Measurements from ENCODE around the gene ATR.
A peak's percentile ranks its signal among the peaks of the same experiment; 100 is the strongest.

Gene ATR

DNA sequence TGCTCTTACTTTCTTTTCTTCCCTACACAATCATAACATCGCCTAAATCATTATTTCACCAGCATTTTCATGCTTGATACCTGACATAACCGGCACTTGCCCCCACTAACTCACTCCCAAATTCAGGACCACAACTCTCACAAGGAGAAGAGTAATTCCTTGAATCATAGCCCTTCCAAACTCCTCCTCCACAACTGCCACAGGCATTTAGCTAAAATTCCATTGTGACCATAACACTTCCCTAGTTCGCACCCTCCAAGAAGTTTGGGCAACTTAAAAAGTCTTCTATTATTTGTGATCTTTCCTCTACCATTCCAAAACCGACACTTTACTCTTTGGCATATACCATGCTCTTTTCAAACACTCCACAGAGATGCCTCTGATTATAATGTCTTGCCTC, 71.3 kb downstream of the ATR start:
- no peak for DNase-seq

DNA sequence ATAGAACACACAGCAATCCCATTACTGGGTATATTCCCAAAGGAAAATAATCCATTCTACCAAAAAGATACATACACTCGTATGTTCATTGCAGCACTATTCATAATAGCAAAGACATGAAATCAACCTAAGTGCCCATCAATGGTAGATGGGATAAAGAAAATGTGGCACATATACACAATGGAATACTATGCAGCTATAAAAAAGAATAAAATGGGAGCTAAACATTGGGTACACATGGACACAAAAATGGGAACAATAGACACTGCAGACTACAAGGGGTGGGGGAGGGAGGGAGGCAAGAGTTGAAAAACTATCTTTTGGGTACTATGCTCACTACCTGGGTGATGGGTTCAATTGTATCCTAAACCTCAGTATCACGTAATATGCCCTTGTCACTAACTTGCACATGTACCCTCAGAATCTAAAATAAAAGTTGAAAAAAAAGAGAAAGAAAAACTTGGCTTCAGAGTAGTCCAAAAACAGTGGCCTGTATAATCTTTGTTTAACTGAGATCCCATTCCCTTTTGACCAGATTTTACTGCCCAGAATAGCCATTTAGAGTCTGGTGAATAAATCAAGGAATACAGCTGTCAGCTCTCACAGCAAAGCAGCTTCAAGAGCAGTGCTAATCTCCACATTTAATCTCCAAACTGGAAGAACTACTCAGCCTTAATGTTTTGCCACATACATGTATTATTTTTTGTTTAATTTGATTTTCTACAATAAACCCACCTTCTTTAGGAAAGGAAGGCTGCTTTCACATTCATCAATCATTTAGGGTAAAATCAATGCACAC, 76.1 kb downstream of the ATR start:
- no peak for DNase-seq

- no peak for DNase-seq
Observed at GRCh38 chr3:142501004-142501926, 77.3 kb downstream of the ATR start.

DNA sequence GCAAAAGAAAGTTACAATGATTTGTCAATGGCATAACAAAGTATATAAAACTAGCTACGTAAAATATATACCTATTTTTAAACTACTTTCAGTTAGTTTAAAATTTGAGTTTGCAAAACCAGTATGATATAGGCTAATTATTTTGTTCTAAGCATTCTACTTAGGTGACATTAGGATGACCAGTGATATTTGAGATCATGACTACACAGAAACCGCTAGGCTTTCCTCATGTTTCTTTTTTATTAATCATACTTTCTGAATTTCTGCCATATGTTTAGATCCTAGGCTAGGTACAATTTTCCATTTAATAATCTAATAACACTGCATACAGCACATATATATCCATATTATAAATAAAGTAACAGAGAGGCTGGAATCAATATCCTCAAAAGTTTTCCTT, 78.3 kb downstream of the ATR start:
- no peak for DNase-seq

DNA sequence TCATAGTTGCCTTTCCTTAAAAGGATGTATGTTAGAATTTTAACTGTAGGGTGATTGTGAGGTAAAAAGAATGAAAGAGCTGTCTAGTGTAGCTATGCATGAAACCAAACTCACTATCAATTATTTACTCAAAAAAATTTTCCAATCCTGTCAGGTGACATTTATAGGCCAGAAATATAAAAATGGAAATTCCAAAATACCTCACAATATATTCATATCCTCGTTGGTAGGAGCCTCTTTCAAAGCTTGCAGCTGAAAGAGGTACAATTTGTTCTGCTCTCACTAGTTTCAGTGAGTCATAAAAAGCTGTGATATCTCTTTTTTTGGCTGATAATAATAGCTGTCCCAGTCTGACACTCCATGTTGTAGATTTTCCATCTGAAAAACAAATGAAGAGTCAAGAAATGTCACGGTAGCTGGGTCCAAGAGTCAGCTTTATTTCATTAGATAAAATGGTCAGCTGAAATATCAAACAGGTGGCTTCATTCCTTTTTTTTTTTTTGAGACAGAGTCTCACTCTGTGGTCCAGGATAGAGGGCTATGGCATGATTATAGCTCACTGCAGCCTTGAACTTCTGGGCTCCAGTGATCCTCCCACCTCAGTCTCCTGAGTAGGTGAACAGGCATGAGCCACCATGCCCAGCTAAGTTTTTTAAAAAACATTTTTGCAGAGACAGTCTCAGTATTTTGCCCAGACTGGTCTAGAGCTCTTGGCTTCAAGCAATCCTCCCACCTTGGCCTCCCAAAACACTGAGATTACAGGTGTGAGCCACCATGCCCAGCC, 79.9 kb downstream of the ATR start:
- no peak for DNase-seq

DNA sequence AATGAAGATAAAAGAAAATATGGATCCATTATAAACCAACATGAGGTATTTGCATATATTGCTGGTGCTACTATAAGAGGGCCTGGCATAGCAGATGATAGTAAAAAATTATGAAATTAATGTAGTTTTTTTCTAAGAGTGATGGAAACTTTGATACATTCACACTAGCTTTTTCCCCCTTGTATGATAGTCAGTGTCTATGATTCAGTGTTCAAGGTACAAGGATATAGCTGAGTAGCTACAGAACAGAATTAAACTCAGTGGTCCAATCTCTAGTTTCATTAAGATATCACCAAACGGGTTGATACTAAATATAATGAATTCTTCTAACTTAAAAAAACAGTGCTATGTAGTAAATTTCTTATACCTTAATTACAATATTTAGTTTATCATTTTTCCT, 80.8 kb downstream of the ATR start:
- DNase-seq = no peak

DNA sequence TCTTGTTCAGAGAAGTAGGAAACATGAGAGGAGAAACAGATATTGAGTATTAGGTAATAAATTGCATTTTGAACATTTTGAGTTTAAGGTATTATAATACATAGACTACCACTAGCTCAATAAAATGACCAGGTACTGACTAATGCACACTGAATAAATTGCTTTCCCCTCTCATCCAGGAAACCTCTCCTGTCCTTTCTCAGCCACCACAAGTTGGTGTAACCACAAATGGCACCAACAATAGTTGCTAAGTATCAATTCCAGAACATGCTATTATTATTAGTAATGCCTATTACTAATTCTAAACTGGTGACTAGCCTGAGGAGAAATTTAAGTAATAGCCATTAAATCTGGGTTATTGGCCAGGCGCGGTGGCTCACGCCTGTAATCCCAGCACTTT, 83.4 kb downstream of the ATR start:
- DNase-seq = no peak

GRCh38 chr3:142492184-142492583, 86.3 kb downstream of the ATR start:
- DNase-seq = no peak

- no peak for DNase-seq
Observed at GRCh38 chr3:142489572-142490323, 88.8 kb downstream of the ATR start.

GRCh38 chr3:142484912-142485435, 93.6 kb downstream of the ATR start:
- no peak for DNase-seq

GRCh38 chr3:142481196-142481595, 97.3 kb downstream of the ATR start:
- no peak for DNase-seq

DNA sequence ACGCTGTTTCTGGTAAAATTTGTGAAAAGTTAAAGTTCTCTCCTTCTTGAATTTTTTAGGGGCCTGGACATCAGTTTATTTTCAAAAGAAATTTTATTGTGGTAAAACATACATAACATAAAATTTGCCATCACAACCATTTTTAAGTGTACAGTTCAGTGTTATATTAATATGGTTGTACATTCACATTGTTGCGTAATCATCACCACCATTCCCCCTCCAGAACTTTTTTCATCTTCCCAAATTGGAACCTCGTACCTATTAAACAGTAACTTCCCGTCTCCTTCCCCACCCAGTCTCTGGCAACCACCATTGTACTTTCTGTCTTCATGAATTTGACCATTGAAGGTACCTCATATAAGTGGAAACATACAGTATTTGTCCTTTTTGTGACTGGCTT, 107.7 kb downstream of the ATR start:
- DNase-seq = no peak

DNA sequence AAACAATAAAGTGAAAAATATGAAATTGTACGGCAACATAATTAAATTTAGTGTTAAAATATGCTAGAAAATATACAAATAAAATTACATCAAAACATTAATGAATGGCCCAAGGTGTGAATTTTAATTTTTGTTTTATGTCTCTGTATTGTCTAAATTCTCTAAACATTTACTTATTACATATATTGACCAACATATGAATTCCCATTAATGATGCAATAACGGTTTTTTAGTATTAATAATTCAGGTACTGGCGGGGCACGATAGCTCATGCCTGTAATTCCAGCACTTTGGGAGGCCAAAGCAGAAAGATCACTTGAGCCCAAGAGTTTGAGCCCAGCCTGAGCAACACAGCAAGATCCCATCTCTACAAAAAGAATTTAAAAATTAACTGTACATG, 110.1 kb downstream of the ATR start:
- DNase-seq = no peak

- DNase-seq = no peak
Observed at GRCh38 chr3:142467768-142468167, 110.8 kb downstream of the ATR start.

GRCh38 chr3:142460689-142461088, 117.8 kb downstream of the ATR start:
- DNase-seq = no peak

- DNase-seq = no peak
Observed at GRCh38 chr3:142459929-142460328, 118.6 kb downstream of the ATR start.

GRCh38 chr3:142459096-142459495, 119.4 kb downstream of the ATR start:
- DNase-seq = no peak

- DNase-seq = no peak
Observed at GRCh38 chr3:142450881-142451280, 127.7 kb downstream of the ATR start.

- DNase-seq = no peak
Observed at GRCh38 chr3:142450189-142450588, 128.3 kb downstream of the ATR start.

- DNase-seq = peak; percentile 96
Observed at GRCh38 chr3:142447852-142448823, 130.4 kb downstream of the ATR start, which contains the start of gene XRN1. Gene XRN1 (minus strand): TSS chr3:142448037. CDS start chr3:142447944, 93 bp downstream.

DNA sequence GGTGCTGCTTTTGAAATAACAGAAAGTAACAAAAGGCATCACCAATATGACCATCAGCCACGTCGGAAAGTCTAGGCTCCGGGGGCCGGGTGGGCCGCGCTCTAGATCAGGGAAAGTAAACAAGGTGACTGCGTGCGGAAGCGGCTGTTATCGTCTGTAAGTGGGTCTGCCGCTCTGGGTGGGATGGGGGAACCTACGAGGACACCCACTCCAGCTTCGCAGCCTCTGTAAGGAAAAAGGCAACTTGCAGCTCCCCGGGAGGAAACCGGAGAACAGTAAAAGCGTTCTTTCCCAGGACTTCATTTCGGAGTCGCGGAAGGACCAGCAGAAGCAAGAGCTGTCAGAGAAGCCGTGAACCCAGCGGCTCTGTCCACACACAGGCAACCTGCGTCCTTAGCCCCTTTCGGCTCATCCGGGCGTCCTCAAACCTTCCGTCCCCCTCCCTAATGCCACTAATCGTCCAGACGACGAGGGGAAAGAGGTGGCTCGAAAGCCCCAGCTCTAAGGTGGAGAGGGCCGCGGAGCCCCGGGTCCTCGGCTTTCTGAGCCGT, 131.2 kb downstream of the ATR start:
- DNase-seq = peak; percentile 53
